Measurements from ENCODE around the gene SLC19A1.

The SLC19A1 gene

GRCh38 chr21:45588871-45589491, 46.7 kb upstream of the SLC19A1 start:
- no peak for DNase-seq (ENCODE audit: low read depth, low spot score)
- H3K4me3 ChIP-seq (ENCODE audit: low read depth, low read length) = no peak overlapping the region
- no peak for TF ChIP-seq CTCF (IDR thresholded peaks at IDR 0.05; ENCODE audit: insufficient read depth, low read length, missing control alignments)
- ChIA-PET CTCF (interaction anchor here (1.1 to 1.6 kb wide), 2 partner anchors 8 to 17 kb away, joined by 3 to 4 read pairs; no protein-coding TSS in a partner anchor), POLR2A (no interaction called here)

DNA sequence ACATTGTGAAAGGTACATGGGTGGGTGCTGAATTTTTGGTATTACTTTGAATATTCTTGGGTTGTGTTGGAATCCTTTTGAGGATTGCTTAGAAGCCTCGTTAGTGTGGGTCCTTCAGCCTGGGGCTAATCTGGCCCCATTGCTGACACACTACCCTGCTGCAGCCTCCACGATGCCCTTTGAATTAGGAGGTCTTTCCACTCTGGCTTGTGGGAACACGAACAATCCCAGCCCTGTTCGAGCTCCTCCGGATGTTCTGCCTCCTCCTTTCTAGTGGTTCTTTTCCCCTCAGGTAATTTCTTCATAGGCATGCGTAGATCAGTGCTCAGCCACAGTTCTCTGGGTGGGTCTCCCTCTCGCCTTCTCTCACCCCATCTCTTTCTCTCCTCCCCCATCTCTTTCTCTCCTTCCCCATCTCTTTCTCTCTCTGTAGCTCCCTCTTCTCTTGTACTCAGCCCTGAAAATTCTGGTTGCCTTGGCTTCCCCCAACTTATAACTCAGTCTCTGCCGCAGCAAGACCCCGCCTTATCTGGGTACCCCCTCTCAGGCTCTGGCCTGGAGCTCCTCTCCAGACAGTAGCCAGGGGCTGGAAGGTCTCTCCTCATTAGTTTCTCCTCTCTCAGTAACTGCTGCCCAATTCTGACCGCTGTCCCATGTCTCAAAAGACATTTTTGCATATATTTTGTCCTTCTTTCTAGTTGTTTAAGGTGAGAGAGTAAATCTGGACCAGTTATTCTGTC, 46.0 kb upstream of the SLC19A1 start:
- ChIA-PET CTCF (interaction anchor here (1.1 to 1.6 kb wide), 2 partner anchors 8 to 16 kb away, joined by 3 to 4 read pairs; no protein-coding TSS in a partner anchor), POLR2A (no interaction called here)
- H3K4me3 ChIP-seq (ENCODE audit: low read depth, low read length) = no peak overlapping the region
- DNase-seq (ENCODE audit: low read depth, low spot score) = no peak
- TF ChIP-seq CTCF (IDR thresholded peaks at IDR 0.05; ENCODE audit: insufficient read depth, low read length, missing control alignments) = no peak

GRCh38 chr21:45586289-45586858, 44.1 kb upstream of the SLC19A1 start:
- H3K4me3 ChIP-seq (ENCODE audit: low read depth, low read length) = no peak overlapping the region
- CTCF ChIA-PET = interaction anchor here (1.1 to 4.6 kb wide), 2 partner anchors 10 to 30 kb away, joined by 4 to 34 read pairs; no protein-coding TSS in a partner anchor
- TF ChIP-seq CTCF (IDR thresholded peaks at IDR 0.05; ENCODE audit: insufficient read depth, low read length, missing control alignments) = no peak
- POLR2A ChIA-PET = no interaction called here
- no peak for DNase-seq (ENCODE audit: low read depth, low spot score)

DNA sequence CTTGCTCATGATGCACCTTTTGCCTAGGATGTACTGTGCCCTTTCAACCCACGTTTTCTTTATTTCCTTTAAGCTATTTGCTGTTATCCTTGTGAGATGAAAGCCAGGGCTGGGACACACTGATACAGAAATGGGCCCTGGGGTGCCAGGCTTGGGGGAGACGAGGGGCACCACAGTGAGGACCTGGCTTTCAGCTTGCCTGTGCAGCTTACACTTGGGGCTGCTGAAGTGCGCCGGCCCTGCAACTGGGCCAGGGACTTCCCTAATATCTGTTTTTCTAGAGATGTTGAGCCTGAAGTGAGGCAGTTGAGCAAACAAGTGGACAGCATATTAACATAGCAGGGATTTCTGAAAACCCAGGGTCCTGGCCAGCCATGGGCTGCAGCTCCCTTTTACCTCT, 42.5 kb upstream of the SLC19A1 start:
- no peak for DNase-seq (ENCODE audit: low read depth, low spot score)
- TF ChIP-seq CTCF (IDR thresholded peaks at IDR 0.05; ENCODE audit: insufficient read depth, low read length, missing control alignments) = no peak
- H3K4me3 ChIP-seq (ENCODE audit: low read depth, low read length) = no peak overlapping the region
- ChIA-PET POLR2A (no interaction called here), CTCF (interaction anchor here (1.0 to 4.6 kb wide), 4 partner anchors 10 to 28 kb away, joined by 3 to 34 read pairs (median 5); no protein-coding TSS in a partner anchor)

DNA sequence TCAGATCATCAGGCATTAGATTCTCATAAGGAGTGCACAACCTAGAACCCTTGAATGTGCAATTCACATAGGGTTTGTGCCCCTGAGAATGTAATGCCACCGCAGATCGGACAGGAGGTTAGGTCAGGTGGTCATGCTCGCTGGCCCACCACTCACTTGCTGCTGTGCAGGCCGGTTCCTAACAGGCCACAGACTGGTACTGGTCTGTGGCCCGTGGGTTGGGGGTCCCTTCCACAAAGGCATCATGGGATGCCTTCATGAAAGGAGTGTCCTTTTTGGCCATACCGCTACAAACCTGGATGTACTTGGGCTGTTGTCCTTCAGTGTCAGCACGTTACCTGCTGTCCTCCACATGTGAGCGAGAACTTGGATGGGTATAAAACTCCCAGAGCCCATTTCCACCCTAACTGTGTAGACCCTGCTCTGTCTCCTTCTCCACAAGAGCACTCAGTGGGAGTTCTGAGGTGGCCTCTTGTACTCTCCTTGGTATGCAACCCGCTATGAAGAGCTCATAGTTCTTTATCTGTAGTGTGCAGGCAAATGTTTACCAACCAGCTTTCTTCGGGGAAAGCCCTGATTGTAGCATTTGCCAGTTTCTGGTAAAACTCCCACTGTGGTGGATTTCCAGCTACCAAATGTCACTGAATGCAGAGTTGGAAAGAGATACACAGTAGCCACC, 41.7 kb upstream of the SLC19A1 start:
- TF ChIP-seq CTCF (IDR thresholded peaks at IDR 0.05; ENCODE audit: insufficient read depth, low read length, missing control alignments) = no peak
- DNase-seq (ENCODE audit: low read depth, low spot score) = no peak
- ChIA-PET POLR2A (no interaction called here), CTCF (interaction anchor here (1.1 to 4.6 kb wide), 4 partner anchors 8 to 28 kb away, joined by 3 to 34 read pairs (median 5); no protein-coding TSS in a partner anchor)
- H3K4me3 ChIP-seq (ENCODE audit: low read depth, low read length) = no peak overlapping the region

Measured in AG04449 (cell line).